HK-2 (cell line): ENCODE results near the gene THOC1.

ENCODE experiments used
- DNase-seq: peaks from one replicate; pipeline ENCODE4 v3.0.0-alpha.2; 2018; ENCODE audit not compliant: unreplicated experiment

THOC1 gene

DNA sequence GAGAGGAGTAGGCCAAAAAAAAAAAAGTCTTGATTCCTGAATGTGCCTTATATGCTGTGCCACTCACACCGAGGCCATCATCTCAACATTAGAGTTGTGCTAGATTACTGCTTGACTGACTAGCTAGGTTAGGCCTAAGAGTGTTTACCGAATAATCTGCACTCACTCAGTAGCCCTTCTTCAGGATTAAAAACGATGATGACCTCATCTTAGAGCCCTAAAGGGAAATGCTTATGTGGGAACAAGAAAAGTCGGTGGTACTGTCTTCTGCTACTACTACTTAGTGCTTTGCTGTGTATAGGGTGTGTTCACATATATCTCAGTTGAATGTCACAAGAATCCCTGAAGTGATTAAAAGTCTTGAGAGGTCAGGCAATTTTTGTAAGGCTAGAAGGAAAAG, 54.3 kb downstream of the THOC1 start:
- DNase-seq = no peak

GRCh38 chr18:212780-213179, 55.1 kb downstream of the THOC1 start:
- DNase-seq = no peak

DNA sequence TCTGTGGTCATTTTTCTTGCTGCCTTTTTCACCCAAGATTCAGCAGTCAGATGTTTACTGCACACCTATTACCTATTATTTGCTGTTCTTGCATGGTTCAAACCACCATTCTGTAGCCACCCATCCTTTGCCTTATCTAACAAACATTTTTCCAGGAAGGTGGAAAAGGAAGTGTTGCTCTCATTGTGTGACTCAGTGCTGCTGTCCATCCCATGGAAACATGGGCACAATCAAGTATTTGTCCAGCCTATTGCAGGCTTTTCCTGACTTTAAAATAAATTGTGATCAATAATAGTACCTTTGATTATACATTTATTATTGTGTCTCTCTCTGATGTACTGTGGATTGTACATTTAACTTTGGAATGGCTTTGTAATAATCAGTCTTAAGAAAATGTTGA, 56.3 kb downstream of the THOC1 start:
- DNase-seq = no peak

DNA sequence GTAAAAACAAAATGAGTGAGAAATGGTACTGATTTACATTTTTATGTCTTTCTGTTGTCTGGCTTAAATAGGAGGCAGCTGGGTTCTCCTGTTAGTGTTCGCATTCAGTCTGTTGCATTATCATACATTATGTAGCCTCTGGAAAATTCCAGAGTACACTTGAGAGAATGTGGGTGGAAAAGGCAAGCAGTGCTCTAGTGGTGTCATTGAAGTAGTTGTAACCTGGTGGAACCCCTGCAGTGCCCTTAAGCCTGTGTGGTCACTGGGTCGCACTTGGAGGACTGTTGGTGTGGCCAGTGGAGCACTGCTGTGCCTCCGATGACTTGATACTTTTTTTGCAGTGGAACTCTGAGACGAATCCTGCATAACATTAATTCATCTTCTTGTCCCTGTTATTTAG, 57.1 kb downstream of the THOC1 start:
- DNase-seq = no peak

- DNase-seq = no peak
These were observed 57.8 kb downstream of the THOC1 start for GRCh38 chr18:210075-210474.

DNA sequence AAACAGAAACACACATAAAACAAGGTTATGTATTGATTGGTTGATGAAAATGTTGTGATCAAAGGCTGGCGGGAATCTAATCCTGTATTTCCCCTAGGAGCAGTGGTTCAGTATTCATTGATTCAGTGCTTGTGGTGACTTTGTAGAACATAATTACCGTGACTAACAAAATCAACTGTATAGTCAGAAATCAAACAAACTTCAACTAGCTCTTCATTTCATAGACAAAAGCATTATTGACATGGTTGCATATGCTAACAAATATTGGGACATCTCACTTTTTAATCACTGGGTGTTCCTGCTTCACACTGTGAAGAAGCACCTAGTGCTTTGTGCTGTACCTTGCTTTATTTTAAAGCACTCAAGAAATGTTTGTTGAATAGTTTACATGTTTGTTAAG, 68.1 kb downstream of the THOC1 start:
- no peak for DNase-seq

GRCh38 chr18:199214-199613, 68.6 kb downstream of the THOC1 start:
- no peak for DNase-seq

- DNase-seq = no peak
These were observed 72.2 kb downstream of the THOC1 start for GRCh38 chr18:195651-196050.

DNA sequence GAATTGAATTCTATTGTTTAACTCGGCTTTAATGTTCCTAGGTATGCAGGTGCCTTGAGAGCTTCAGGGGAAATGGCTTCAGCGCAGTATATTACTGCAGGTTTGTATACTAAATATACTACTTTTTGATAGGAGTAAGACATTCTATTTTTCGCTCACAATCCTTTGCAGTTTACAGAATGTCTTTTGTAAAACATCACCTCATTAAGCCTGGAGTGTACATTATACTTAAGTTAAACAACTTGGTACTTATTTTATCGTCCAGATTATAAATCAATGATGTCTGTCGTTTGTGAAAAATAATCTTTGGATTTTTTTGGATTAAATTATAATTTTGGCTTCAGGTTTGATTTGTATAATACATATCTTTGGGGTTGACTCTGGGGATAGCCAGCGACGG, 75.0 kb downstream of the THOC1 start:
- no peak for DNase-seq

DNA sequence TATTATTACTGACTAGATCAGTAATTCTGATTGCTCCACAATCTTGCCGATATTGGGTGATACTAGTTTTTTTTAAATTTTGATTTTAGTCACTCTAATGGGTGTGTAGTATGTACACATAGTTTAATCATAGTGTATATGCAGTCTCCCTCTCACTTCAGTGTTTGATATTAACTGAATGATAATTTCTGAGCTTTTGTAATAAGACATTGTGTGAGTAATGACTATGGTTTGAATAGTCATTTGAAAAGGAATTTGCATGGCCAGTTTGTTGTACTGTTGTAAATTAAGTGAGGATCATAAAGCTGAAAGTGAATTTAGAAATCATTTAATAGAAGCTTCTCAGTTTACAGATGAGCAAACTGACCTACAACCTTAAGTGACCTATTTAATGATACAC, 76.1 kb downstream of the THOC1 start:
- DNase-seq = no peak

- DNase-seq = no peak
These were observed 78.6 kb downstream of the THOC1 start for GRCh38 chr18:189254-189653.

- DNase-seq = no peak
These were observed 84.1 kb downstream of the THOC1 start for GRCh38 chr18:183769-184168.

- no peak for DNase-seq
These were observed 86.1 kb downstream of the THOC1 start for GRCh38 chr18:181711-182110.

DNA sequence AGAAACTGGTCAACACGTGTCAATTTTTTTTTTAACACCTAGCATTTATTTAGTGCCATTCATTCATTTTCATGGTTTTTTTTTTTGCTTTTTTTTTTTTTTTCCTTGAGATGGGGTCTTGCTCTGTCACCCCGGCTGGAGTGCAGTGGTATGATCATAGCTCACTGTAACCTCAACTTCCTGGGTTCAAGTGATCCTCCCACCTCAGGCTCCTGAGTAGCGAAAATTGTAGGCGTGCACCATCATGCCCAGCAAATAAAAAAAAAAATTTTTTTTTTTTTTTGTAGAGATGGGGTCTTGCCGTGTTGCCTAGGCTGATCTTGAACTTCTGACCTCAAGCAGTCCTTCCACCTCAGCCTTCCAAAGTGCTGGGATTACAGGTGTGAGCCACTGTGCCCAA, 88.3 kb downstream of the THOC1 start:
- no peak for DNase-seq

DNA sequence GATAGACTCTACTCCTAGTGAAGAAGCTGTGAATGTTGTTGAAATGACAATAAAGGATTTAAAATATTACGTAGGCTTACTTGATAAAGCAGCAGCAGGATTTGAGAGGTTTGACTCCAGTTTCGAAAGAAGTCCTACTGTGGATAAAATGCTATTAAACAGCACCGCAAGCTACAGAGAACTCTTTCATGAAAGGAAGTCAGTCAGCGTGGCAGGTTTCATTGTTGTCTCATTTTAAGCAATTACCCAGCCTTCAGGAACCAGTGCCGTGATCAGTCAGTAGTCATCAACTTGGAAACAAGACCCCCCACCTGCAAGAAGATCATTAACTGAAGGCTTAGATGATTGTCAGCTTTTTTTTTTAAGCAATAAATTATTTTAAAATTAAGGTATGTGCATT, 95.5 kb downstream of the THOC1 start:
- no peak for DNase-seq
